DOHH2 (cell line): Measurements from ENCODE around the gene GRM5.
"Not testable (repeated sequence)": the region's sequence is repeated elsewhere in the genome, so short reads cannot be mapped to it uniquely, and the experiment has no call there.

Source experiments
- EZH2phosphoT487 ChIP-seq: fragments of 200-600 bp; sonication (generic); IDR thresholded peaks from 2 replicates; pipeline ENCODE4 v1.6.1; 2017; ENCODE audit warnings: borderline replicate concordance, mild to moderate bottlenecking, antibody characterized with exemption, low read length, moderate library complexity, mixed read lengths
- TF ChIP-seq, protein P1 (sequence below): fragments of 200-600 bp; sonication (generic); IDR thresholded peaks from one replicate; pipeline ENCODE4 v1.5.1; 2014; ENCODE audit warnings: antibody characterized with exemption, mild to moderate bottlenecking, low read depth, low read length; ENCODE audit not compliant: poor library complexity, severe bottlenecking

DNA sequence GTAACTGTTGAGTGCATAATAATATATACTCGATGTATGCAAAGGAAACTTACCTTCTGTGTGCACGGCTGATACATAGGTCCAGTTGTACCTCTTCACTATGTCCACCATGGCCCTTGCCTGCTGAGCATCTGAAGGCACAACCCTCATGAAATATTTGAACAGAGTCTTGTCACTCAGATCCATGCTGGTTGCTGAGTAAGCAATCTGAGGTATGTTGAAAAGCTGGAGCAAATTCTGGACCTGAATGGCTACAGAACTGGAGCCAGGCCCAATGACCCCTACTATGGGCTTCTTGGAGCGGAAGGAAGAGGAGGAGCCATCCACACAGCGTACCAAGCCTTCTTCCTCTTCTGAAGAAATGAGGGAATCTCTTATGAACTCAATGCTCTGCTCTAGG is 18.6 kb downstream of the GRM5 start:
- TF ChIP-seq EZH2phosphoT487, result not testable (repeated sequence)
- TF ChIP-seq, protein P1, sequence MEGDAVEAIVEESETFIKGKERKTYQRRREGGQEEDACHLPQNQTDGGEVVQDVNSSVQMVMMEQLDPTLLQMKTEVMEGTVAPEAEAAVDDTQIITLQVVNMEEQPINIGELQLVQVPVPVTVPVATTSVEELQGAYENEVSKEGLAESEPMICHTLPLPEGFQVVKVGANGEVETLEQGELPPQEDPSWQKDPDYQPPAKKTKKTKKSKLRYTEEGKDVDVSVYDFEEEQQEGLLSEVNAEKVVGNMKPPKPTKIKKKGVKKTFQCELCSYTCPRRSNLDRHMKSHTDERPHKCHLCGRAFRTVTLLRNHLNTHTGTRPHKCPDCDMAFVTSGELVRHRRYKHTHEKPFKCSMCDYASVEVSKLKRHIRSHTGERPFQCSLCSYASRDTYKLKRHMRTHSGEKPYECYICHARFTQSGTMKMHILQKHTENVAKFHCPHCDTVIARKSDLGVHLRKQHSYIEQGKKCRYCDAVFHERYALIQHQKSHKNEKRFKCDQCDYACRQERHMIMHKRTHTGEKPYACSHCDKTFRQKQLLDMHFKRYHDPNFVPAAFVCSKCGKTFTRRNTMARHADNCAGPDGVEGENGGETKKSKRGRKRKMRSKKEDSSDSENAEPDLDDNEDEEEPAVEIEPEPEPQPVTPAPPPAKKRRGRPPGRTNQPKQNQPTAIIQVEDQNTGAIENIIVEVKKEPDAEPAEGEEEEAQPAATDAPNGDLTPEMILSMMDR, result not testable (repeated sequence)
